Mesothelial cell of epicardium (in vitro differentiated cells): ENCODE data around the gene CYP2R1. TPM values are rescaled to one million over a fixed set of nuclear protein-coding genes. Genes with fewer than 3 reads are reported as not detected.
A peak's percentile ranks its signal among the peaks of the same experiment; 100 is the strongest.

ENCODE experiments used
- DNase-seq, 2 experiments: peaks; one replicate each; pipeline ENCODE4 v3.0.0; 2021; ENCODE audit warnings: low spot score in 2 of 2; ENCODE audit not compliant: unreplicated experiment in 2 of 2
- H3K27ac Mint-ChIP-seq: 2 replicates; pipeline ENCODE4 v1.8.0; 2021; ENCODE audit warnings: mixed read lengths
- H3K27me3 Mint-ChIP-seq: 2 replicates; pipeline ENCODE4 v1.8.0; 2021; ENCODE audit warnings: low read depth, mixed read lengths
- H3K36me3 Mint-ChIP-seq: 2 replicates; pipeline ENCODE4 v1.8.0; 2021; ENCODE audit warnings: mixed read lengths
- H3K4me1 Mint-ChIP-seq: 2 replicates; pipeline ENCODE4 v1.8.0; 2021; ENCODE audit warnings: mixed read lengths
- H3K4me3 Mint-ChIP-seq: 2 replicates; pipeline ENCODE4 v1.8.0; 2021; ENCODE audit warnings: mild to moderate bottlenecking, moderate library complexity, mixed read lengths
- H3K9me3 Mint-ChIP-seq: 2 replicates; pipeline ENCODE4 v1.8.0; 2021; ENCODE audit warnings: mixed read lengths
- CTCF ChIP-seq: fragments of 200-600 bp; sonication (generic); IDR thresholded peaks from one replicate; pipeline ENCODE4 v1.5.0; 2021; ENCODE audit warnings: antibody characterized with exemption; ENCODE audit not compliant: unreplicated experiment
- total RNA-seq: library from RNA; stranded (reverse); gene quantifications from 3 replicates; pipeline ENCODE4 v1.2.1, GENCODE V29; 2021

The CYP2R1 gene
- total RNA-seq, 1 donor from 2014 or later: 15.5 TPM

DNA sequence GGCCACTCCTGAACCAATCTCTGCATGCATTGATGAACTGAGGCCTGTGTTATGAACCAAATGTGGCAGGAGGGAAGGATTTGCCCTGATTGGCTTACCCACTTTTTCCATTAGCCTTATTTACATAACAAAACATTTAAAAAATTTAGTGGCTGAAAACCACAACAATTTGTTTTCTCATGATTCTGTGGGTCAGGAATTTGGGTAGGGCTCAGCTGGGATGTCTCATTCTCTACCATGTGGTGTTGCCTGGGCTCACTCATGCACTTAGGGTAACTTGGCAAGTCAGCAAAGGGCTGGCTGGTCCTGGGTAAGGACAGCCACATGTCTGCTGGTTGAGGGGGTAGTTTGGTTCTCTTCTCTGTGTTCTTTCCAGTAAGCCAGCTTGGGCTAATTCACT is 35.1 kb upstream of the CYP2R1 start:
- Mint-ChIP-seq H3K27ac (no peak overlapping the region), H3K9me3 (peaks cover 11% of the 10 kb centered on the region), H3K4me1 (no peaks in the 10 kb centered on the region), H3K36me3 (no peaks in the 10 kb centered on the region), H3K4me3 (no peak overlapping the region), H3K27me3 (peaks cover 50% of the 10 kb centered on the region)
- no peak for DNase-seq
- no peak for TF ChIP-seq CTCF

- Mint-ChIP-seq H3K36me3 (no peaks in the 10 kb centered on the region), H3K4me1 (no peaks in the 10 kb centered on the region), H3K27me3 (peaks cover 39% of the 10 kb centered on the region), H3K4me3 (no peak overlapping the region), H3K27ac (no peak overlapping the region), H3K9me3 (peaks cover 11% of the 10 kb centered on the region)
- no peak for DNase-seq
- no peak for TF ChIP-seq CTCF
These were observed 32.3 kb upstream of the CYP2R1 start for GRCh38 chr11:14924318-14924717.

- H3K27ac Mint-ChIP-seq: no peak overlapping the region
These were observed 24.4 kb upstream of the CYP2R1 start for GRCh38 chr11:14916403-14916802.

DNA sequence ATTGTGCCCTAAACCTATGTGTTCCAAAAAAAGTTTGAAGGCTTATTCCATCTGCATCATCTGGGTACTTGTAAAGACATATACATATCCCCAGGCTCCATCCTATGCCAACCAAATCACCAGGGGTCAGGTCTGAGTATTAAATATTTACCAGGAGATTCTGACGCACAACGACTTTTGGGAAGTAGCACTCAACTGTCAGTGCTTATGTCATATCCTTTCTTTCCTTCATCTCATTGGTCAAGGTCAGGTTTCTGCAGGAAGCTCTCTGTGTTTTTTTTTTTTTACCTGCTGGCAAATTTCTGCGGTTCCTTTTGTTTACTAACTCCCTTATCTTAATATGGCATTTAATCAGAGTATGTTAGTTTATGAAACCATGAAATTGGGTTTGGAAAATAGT is 22.5 kb upstream of the CYP2R1 start:
- H3K36me3 Mint-ChIP-seq: no peaks in the 10 kb centered on the region
- no peak overlapping the region for H3K4me3 Mint-ChIP-seq
- peaks cover 19% of the 10 kb centered on the region for H3K27me3 Mint-ChIP-seq
- H3K4me1 Mint-ChIP-seq: no peaks in the 10 kb centered on the region
- no peak for TF ChIP-seq CTCF
- DNase-seq: no peak
- H3K9me3 Mint-ChIP-seq: peaks cover 8% of the 10 kb centered on the region
- H3K27ac Mint-ChIP-seq: no peak overlapping the region

More at GRCh38 chr11:14916403-14916802, 24.4 kb upstream of the CYP2R1 start:
- no peak overlapping the region for H3K4me3 Mint-ChIP-seq
- no peak for DNase-seq
- H3K27me3 Mint-ChIP-seq: peaks cover 30% of the 10 kb centered on the region
- no peak for TF ChIP-seq CTCF
- H3K9me3 Mint-ChIP-seq: peaks cover 8% of the 10 kb centered on the region
- no peaks in the 10 kb centered on the region for H3K4me1 Mint-ChIP-seq
- no peaks in the 10 kb centered on the region for H3K36me3 Mint-ChIP-seq

GRCh38 chr11:14908214-14908880 is 16.3 kb upstream of the CYP2R1 start:
- DNase-seq: no peak
- peaks cover 3% of the 10 kb centered on the region for H3K9me3 Mint-ChIP-seq
- peaks cover 9% of the 10 kb centered on the region for H3K4me1 Mint-ChIP-seq
- no peak overlapping the region for H3K27ac Mint-ChIP-seq
- no peaks in the 10 kb centered on the region for H3K36me3 Mint-ChIP-seq
- peaks cover 5% of the 10 kb centered on the region for H3K27me3 Mint-ChIP-seq
- peak; percentile 11 for TF ChIP-seq CTCF
- no peak overlapping the region for H3K4me3 Mint-ChIP-seq
